ENCODE measurements around the gene TAB2.

Gene TAB2

DNA sequence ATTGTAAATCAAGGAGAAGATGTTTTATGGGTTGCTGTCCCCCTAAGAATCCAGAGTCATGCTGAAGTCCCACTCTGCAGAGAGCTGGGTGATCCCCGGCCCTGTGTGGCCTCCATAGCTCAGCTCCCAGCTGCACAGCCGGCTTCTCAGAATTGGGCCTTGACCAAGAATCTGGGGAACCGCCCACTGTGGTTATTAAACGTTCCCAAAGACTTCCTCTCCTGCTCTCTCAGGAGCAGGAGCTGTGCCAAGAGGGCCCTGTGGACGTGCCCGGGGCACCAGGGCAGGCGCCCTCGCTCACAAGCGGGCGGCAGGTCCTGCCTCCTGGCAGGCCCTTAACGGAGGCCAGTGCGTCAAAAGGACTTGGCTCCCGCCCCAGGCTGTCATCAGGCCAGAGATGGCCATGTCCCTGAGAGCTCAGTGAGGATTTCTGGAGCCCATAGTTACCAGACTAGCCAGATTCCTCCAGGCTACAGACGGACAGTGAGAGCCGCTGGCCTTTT, 136.9 kb downstream of the TAB2 start:
- peaks cover 2% of the 10 kb centered on the region for H3K9me3 Mint-ChIP-seq
- no peak for TF ChIP-seq CTCF (IDR thresholded peaks at IDR 0.05; ENCODE audit: unreplicated experiment in 3 of 3)
- no peak overlapping the region for H3K4me3 Mint-ChIP-seq
- no peaks in the 10 kb centered on the region for H3K36me3 Mint-ChIP-seq (ENCODE audit: low read depth)
- peak overlapping the region in 1 of 3 experiments; percentile 74 for H3K27ac Mint-ChIP-seq
- H3K4me1 Mint-ChIP-seq, result peaks cover 22% of the 10 kb centered on the region
- H3K27me3 Mint-ChIP-seq (ENCODE audit: low read depth), result peaks cover 46% of the 10 kb centered on the region

- Mint-ChIP-seq H3K27ac (peak overlapping the region; percentile 23 to 81 (median 48)), H3K9me3 (no peaks in the 10 kb centered on the region), H3K36me3 (ENCODE audit: low read depth) (no peaks in the 10 kb centered on the region), H3K27me3 (ENCODE audit: low read depth) (peaks cover 39% of the 10 kb centered on the region), H3K4me1 (peaks cover 16% of the 10 kb centered on the region), H3K4me3 (peak overlapping the region in 1 of 3 experiments; percentile 23)
- TF ChIP-seq CTCF (IDR thresholded peaks at IDR 0.05; ENCODE audit: unreplicated experiment in 3 of 3), result no peak
Observed at GRCh38 chr6:149455031-149455732, 137.7 kb downstream of the TAB2 start.

DNA sequence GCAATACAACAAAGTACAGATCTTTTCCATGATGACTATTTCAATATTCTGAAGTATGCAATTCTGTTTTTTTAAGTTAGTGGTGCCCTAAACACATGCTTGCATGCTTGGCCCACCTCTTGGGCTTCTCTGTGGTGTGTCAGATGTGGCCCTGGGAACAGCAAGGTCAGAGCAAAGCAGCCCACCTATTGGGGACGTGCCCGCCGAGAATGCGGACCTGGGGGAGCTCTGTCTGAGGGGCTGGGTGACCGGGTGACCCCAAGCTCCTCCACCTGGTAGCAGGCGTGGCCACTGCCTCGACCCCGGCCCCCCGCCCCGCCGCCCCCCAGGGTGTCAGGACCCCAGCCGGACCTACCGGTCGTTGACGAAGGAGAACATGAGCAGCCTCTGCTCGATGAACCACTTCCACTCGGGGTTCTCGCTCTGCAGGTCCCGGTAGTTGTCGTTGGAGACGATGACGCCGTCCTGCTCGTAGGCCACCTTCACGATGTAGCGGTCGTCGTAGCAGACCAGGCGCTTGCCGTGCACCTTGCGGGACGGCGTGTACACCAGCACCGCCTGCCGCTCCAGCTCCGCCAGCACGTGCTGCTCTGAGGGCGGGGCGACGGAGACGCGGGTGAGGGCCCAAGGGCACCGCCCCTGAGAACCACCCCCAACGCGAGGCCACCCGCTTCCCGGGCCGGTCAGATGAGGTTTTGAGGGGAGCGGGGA, 139.0 kb downstream of the TAB2 start:
- no peak overlapping the region for H3K27ac Mint-ChIP-seq
- no peak overlapping the region for H3K4me3 Mint-ChIP-seq
- no peaks in the 10 kb centered on the region for H3K36me3 Mint-ChIP-seq (ENCODE audit: low read depth)
- peaks cover 16% of the 10 kb centered on the region for H3K4me1 Mint-ChIP-seq
- no peaks in the 10 kb centered on the region for H3K9me3 Mint-ChIP-seq
- H3K27me3 Mint-ChIP-seq (ENCODE audit: low read depth), result peaks cover 35% of the 10 kb centered on the region
- TF ChIP-seq CTCF (IDR thresholded peaks at IDR 0.05; ENCODE audit: unreplicated experiment in 3 of 3), result no peak

DNA sequence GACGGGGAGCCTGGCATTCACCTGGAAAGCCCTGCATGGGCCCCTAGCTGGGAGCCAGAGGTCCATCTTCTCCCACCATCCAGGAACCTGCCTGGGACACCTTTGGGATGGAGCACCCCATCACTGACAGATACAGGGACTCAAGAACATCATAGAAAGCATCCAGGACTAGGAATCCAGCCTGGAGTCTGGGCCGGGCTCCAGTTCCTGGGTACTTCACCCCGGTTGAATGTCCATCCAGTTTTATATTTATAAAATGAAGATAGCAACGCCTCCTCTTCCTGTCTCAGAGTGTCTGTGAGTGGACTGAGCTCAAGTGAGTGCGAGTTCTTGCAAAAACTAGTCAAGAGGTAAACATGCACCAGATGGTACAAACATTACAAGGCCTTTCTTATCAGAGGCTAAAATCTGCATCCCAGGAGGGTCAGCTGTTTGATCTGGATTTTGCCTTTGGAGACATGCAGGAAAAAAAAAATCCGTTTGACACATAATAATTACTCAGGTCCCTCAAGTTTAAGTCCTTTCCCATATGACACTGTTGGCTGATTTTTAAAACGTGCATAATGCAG, 139.9 kb downstream of the TAB2 start:
- H3K4me1 Mint-ChIP-seq, result peaks cover 16% of the 10 kb centered on the region
- no peak for TF ChIP-seq CTCF (IDR thresholded peaks at IDR 0.05; ENCODE audit: unreplicated experiment in 3 of 3)
- no peak overlapping the region for H3K4me3 Mint-ChIP-seq
- H3K36me3 Mint-ChIP-seq (ENCODE audit: low read depth), result no peaks in the 10 kb centered on the region
- peaks cover 25% of the 10 kb centered on the region for H3K27me3 Mint-ChIP-seq (ENCODE audit: low read depth)
- H3K27ac Mint-ChIP-seq, result no peak overlapping the region
- H3K9me3 Mint-ChIP-seq, result no peaks in the 10 kb centered on the region

GRCh38 chr6:149458196-149458595, 140.7 kb downstream of the TAB2 start:
- no peaks in the 10 kb centered on the region for H3K9me3 Mint-ChIP-seq
- no peak overlapping the region for H3K4me3 Mint-ChIP-seq
- no peak overlapping the region for H3K27ac Mint-ChIP-seq
- peaks cover 16% of the 10 kb centered on the region for H3K4me1 Mint-ChIP-seq
- no peak for TF ChIP-seq CTCF (IDR thresholded peaks at IDR 0.05; ENCODE audit: unreplicated experiment in 3 of 3)
- H3K36me3 Mint-ChIP-seq (ENCODE audit: low read depth), result no peaks in the 10 kb centered on the region
- H3K27me3 Mint-ChIP-seq (ENCODE audit: low read depth), result peaks cover 17% of the 10 kb centered on the region
